GM12801 (cell line): ENCODE measurements around the gene PBX1.

ENCODE experiments used
- TF ChIP-seq, protein P1 (sequence below): IDR thresholded peaks from one replicate; pipeline ENCODE4 v1.5.1; 2011; ENCODE audit warnings: control low read depth; ENCODE audit not compliant: insufficient read length; ENCODE audit errors: extremely low read depth

Gene PBX1

GRCh38 chr1:164595212-164595611, 36.2 kb downstream of the PBX1 start:
- TF ChIP-seq, protein P1, sequence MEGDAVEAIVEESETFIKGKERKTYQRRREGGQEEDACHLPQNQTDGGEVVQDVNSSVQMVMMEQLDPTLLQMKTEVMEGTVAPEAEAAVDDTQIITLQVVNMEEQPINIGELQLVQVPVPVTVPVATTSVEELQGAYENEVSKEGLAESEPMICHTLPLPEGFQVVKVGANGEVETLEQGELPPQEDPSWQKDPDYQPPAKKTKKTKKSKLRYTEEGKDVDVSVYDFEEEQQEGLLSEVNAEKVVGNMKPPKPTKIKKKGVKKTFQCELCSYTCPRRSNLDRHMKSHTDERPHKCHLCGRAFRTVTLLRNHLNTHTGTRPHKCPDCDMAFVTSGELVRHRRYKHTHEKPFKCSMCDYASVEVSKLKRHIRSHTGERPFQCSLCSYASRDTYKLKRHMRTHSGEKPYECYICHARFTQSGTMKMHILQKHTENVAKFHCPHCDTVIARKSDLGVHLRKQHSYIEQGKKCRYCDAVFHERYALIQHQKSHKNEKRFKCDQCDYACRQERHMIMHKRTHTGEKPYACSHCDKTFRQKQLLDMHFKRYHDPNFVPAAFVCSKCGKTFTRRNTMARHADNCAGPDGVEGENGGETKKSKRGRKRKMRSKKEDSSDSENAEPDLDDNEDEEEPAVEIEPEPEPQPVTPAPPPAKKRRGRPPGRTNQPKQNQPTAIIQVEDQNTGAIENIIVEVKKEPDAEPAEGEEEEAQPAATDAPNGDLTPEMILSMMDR, result no peak

GRCh38 chr1:164596172-164596571, 37.2 kb downstream of the PBX1 start:
- TF ChIP-seq, protein P1, result no peak

DNA sequence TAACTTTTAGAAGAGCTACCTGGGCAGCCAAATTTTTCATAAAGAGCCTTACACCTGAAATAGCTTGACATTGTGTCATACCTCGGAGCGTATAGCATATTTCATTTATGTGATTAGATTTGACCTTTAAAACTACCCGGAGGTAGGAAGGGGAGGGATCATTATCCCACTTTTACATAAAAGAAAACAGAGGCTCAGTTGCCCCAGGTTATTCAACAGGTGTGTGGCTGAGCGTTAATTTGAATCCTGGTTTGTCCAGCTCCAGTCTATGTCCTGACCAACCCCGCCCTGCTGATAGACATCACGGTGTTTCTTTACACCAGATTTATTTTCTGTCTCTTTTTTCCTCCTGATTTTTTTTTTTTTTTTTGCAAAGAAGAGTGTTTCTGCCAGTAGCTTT, 39.7 kb downstream of the PBX1 start:
- TF ChIP-seq, protein P1, result no peak

DNA sequence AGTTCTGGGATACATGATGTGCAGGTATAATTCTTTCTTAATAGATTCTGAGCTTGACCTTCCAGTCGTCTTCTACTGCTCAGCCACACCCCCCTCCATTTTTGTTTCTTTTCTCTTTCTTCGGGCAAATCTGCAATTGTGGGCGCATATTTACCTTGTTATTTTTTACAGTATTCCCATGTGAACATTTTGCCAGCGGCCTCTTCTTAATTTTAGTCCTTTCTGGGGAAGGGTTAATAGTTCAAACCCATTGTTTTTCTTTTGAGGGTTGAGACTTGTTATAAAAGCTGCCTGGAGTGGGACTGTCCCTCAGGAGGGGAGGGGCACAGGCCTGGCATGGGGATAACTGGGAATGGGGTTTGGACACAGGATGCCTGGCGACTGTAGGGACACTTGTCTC, 40.3 kb downstream of the PBX1 start:
- TF ChIP-seq, protein P1, result no peak

DNA sequence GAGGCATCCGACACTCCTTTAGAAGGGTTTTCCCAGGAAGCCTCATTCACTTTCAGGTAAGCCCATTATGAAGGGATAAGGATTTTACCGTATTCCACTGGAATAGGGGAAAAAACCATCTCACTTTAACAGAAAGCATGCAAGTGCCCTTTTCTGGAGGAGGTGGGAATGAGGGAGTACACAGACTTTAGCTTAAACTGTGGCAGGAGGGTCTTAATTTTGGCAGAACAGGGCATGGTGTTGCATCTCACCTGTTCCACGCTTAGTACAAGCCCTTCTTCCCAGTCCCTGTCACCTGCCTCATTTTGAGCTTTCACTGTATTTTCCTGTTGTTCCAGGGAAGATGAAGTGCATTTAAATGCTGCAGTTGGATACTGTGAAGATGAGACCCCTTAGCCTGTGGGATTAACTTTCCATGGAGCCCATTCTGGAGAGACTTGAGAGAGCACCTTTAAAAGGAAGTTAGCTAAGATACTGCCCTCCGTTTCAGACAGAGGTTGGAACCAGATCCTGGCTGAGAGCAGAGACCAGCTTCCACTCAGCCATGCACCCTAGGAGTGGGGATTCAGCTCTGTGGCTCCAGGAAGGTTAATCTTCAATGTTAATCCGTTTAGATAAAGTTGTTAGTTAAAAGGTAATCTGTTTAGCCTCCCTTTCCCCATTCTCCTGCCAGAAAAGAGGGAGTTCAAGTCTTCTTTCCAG, 42.6 kb downstream of the PBX1 start:
- TF ChIP-seq, protein P1, result no peak

- TF ChIP-seq, protein P1, result no peak
These were observed 43.1 kb downstream of the PBX1 start for GRCh38 chr1:164602101-164602422.

GRCh38 chr1:164602480-164603093, 43.6 kb downstream of the PBX1 start:
- TF ChIP-seq, protein P1, result no peak
